ENCODE data around the gene EPN3.

DNA sequence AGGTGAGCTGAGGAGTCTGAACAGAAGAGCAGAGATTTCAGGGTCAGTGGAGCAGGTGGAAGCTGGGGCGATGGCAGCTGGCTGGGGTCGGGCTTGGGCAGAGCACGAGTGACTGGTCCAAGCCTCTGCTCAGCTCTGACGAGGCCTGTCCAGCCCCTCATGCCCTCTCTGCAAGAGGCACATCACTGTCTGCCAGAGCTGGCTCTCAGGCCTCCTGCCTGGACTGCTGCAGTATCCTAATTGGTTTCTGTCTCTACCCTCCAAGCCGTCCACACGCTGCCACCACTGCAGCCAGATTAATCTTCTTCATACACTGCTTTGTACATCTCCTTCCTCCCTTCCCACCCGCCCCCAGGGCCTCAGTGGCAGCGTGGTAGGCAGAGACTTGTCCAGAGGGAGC, 53.4 kb downstream of the EPN3 start:
- TF ChIP-seq, protein P1, sequence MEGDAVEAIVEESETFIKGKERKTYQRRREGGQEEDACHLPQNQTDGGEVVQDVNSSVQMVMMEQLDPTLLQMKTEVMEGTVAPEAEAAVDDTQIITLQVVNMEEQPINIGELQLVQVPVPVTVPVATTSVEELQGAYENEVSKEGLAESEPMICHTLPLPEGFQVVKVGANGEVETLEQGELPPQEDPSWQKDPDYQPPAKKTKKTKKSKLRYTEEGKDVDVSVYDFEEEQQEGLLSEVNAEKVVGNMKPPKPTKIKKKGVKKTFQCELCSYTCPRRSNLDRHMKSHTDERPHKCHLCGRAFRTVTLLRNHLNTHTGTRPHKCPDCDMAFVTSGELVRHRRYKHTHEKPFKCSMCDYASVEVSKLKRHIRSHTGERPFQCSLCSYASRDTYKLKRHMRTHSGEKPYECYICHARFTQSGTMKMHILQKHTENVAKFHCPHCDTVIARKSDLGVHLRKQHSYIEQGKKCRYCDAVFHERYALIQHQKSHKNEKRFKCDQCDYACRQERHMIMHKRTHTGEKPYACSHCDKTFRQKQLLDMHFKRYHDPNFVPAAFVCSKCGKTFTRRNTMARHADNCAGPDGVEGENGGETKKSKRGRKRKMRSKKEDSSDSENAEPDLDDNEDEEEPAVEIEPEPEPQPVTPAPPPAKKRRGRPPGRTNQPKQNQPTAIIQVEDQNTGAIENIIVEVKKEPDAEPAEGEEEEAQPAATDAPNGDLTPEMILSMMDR (IDR thresholded peaks at IDR 0.05): no peak
- no peak for TF ChIP-seq POLR2AphosphoS5 (IDR thresholded peaks at IDR 0.05; ENCODE audit: low read depth, low read length)

Data from Panc1 (cell line).